ENCODE results near the gene MTX1. TPM values are rescaled to one million over a fixed set of nuclear protein-coding genes. Genes with fewer than 3 reads are reported as not detected.
"Not testable (repeated sequence)": the region's sequence is repeated elsewhere in the genome, so short reads cannot be mapped to it uniquely, and the experiment has no call there.

MTX1 gene
- total RNA-seq, 1 donor from 2014 or later = 29.8 TPM

GRCh38 chr1:155185783-155186066, 22.8 kb upstream of the MTX1 start:
- peak; percentile 66 for DNase-seq (ENCODE audit: low spot score)
- Mint-ChIP-seq H3K9me3 (ENCODE audit: low read depth) (no peaks in the 10 kb centered on the region), H3K27ac (ENCODE audit: unreplicated experiment) (no peak overlapping the region), H3K4me1 (ENCODE audit: low read depth) (peaks cover 9% of the 10 kb centered on the region), H3K4me3 (ENCODE audit: unreplicated experiment) (no peak overlapping the region), H3K36me3 (ENCODE audit: low read depth) (peaks cover 10% of the 10 kb centered on the region), H3K27me3 (ENCODE audit: low read depth) (no peaks in the 10 kb centered on the region)
- no peak for TF ChIP-seq CTCF (IDR thresholded peaks at IDR 0.05)

- peak; percentile 51 for DNase-seq (ENCODE audit: low spot score)
- no peak overlapping the region for H3K4me3 Mint-ChIP-seq (ENCODE audit: unreplicated experiment)
- no peak overlapping the region for H3K27ac Mint-ChIP-seq (ENCODE audit: unreplicated experiment)
- H3K9me3 Mint-ChIP-seq (ENCODE audit: low read depth) = no peaks in the 10 kb centered on the region
- H3K27me3 Mint-ChIP-seq (ENCODE audit: low read depth) = no peaks in the 10 kb centered on the region
- peaks cover 9% of the 10 kb centered on the region for H3K4me1 Mint-ChIP-seq (ENCODE audit: low read depth)
- TF ChIP-seq CTCF (IDR thresholded peaks at IDR 0.05) = no peak
- peaks cover 9% of the 10 kb centered on the region for H3K36me3 Mint-ChIP-seq (ENCODE audit: low read depth)
These were observed 22.3 kb upstream of the MTX1 start for GRCh38 chr1:155186067-155186793.

- no peak overlapping the region for H3K4me3 Mint-ChIP-seq (ENCODE audit: unreplicated experiment)
These were observed 21.6 kb upstream of the MTX1 start for GRCh38 chr1:155186794-155187455.

GRCh38 chr1:155187456-155187891, 21.0 kb upstream of the MTX1 start:
- no peaks in the 10 kb centered on the region for H3K9me3 Mint-ChIP-seq (ENCODE audit: low read depth)
- no peak overlapping the region for H3K27ac Mint-ChIP-seq (ENCODE audit: unreplicated experiment)
- no peaks in the 10 kb centered on the region for H3K27me3 Mint-ChIP-seq (ENCODE audit: low read depth)
- H3K4me1 Mint-ChIP-seq (ENCODE audit: low read depth) = peaks cover 14% of the 10 kb centered on the region
- TF ChIP-seq CTCF (IDR thresholded peaks at IDR 0.05) = no peak
- no peak overlapping the region for H3K4me3 Mint-ChIP-seq (ENCODE audit: unreplicated experiment)
- peak; percentile 62 for DNase-seq (ENCODE audit: low spot score)
- peaks cover 8% of the 10 kb centered on the region for H3K36me3 Mint-ChIP-seq (ENCODE audit: low read depth)

More at GRCh38 chr1:155186794-155187455, 21.6 kb upstream of the MTX1 start:
- H3K9me3 Mint-ChIP-seq (ENCODE audit: low read depth) = no peaks in the 10 kb centered on the region
- no peaks in the 10 kb centered on the region for H3K27me3 Mint-ChIP-seq (ENCODE audit: low read depth)
- no peak for TF ChIP-seq CTCF (IDR thresholded peaks at IDR 0.05)
- H3K4me1 Mint-ChIP-seq (ENCODE audit: low read depth) = peaks cover 10% of the 10 kb centered on the region
- DNase-seq (ENCODE audit: low spot score) = no peak
- H3K27ac Mint-ChIP-seq (ENCODE audit: unreplicated experiment) = no peak overlapping the region
- peaks cover 8% of the 10 kb centered on the region for H3K36me3 Mint-ChIP-seq (ENCODE audit: low read depth)

- Mint-ChIP-seq H3K27ac (ENCODE audit: unreplicated experiment) (peak overlapping the region; percentile 38), H3K36me3 (ENCODE audit: low read depth) (peaks cover 5% of the 10 kb centered on the region), H3K4me3 (ENCODE audit: unreplicated experiment) (no peak overlapping the region), H3K27me3 (ENCODE audit: low read depth) (no peaks in the 10 kb centered on the region), H3K4me1 (ENCODE audit: low read depth) (peaks cover 20% of the 10 kb centered on the region), H3K9me3 (ENCODE audit: low read depth) (no peaks in the 10 kb centered on the region)
- peak; percentile 53 for DNase-seq (ENCODE audit: low spot score)
- TF ChIP-seq CTCF (IDR thresholded peaks at IDR 0.05) = no peak
These were observed 20.2 kb upstream of the MTX1 start for GRCh38 chr1:155188268-155188667.

GRCh38 chr1:155189926-155190325, 18.6 kb upstream of the MTX1 start:
- not testable (repeated sequence) for H3K27ac Mint-ChIP-seq (ENCODE audit: unreplicated experiment); H3K27me3 Mint-ChIP-seq (ENCODE audit: low read depth); H3K9me3 Mint-ChIP-seq (ENCODE audit: low read depth); H3K36me3 Mint-ChIP-seq (ENCODE audit: low read depth); H3K4me3 Mint-ChIP-seq (ENCODE audit: unreplicated experiment)
- H3K4me1 Mint-ChIP-seq (ENCODE audit: low read depth) = peaks cover 35% of the 10 kb centered on the region
- DNase-seq (ENCODE audit: low spot score) = peak; percentile 91

Measured in chondrocyte (in vitro differentiated cells).